ENCODE measurements around the gene TNS3.

DNA sequence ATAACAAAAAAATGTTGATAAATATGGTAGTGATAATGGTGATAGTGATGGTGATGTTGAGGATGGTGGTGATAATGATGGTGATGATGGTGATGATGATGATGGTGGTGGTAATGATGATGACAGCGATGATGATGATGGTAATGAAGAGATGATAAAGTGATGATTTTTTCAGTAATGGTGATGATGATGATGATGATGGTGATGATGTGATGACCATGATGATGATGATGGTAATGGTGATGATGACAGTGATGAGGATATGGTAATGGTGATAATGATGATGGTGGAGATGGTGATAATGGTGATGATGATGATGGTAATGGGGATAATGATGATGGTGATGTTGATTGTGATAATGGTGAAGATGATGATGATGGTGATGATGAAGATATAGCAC, 321.6 kb downstream of the TNS3 start:
- TF ChIP-seq CTCF (IDR thresholded peaks at IDR 0.05; ENCODE audit: insufficient read depth, low read depth, low read length): no peak
- TF ChIP-seq EZH2 (IDR thresholded peaks at IDR 0.05; ENCODE audit: insufficient read depth, low read length): no peak
